DMS53 (cell line): Measurements from ENCODE around the gene LMF1.

Experiments used
- DNase-seq: peaks from one replicate; lab custom pipeline; 2025; lab: John Stamatoyannopoulos, UW

LMF1 gene

DNA sequence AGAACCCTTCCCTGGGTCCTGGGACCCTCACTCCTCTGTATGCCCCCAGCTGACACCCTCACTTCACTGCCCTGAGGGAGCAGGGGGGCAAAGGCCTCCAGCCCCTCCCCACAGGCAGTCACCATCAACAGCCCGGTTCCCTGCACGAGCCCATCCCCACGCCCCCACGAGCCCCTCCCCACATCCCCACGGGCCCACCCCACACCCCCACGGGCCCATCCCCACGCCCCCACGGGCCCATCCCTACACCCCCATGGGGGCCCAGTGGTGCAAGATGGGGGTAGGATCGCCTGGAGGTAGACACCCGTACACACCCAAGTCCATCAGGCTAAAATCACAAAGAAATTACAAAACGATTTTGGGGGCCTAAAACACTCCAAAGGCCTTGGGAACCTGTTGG is 42.3 kb downstream of the LMF1 start:
- no peak for DNase-seq

- no peak for DNase-seq
Observed at GRCh38 chr16:927931-928330, 42.9 kb downstream of the LMF1 start.

- no peak for DNase-seq
Observed at GRCh38 chr16:927406-927805, 43.4 kb downstream of the LMF1 start.

DNA sequence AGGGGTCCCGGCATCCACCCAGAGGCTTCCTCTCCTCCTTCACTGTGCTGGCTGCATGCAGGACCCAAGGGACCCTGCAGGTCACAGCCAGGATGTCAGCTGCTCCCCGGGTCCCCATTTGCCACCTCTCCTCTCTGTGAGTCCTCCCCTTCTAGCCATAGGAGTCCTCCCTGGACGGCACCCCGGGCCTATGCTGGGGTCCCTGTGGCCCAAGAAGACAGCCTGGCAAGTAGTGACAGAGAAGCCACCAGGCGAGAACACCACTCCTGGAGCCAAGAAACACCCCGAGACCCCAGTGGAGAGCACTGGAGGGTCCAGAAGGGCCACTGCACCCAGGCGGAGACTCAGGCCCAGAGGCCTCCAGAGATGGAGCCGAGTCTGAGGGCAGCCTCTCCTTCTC is 44.1 kb downstream of the LMF1 start:
- no peak for DNase-seq

DNA sequence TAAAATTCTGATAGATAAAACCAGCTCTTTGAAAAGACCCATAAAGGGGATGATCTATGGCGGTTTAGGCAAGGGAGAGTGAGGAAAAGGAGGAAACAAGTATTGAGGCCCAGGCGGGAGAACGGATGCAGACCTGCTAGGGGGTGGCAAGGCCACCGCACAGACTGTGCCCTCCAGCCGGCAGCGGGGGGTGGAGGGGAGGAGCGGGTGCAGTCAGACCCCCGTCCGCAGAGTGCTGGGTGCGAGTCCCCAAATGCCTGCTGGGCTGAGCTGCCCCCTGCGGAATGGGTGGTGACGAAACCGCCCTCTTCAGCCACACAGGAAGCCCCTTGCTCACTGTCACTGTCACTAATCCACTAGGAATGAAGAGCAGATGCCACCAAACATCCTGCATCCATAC is 46.0 kb downstream of the LMF1 start:
- DNase-seq = no peak

GRCh38 chr16:924063-924462 is 46.7 kb downstream of the LMF1 start:
- DNase-seq = no peak

DNA sequence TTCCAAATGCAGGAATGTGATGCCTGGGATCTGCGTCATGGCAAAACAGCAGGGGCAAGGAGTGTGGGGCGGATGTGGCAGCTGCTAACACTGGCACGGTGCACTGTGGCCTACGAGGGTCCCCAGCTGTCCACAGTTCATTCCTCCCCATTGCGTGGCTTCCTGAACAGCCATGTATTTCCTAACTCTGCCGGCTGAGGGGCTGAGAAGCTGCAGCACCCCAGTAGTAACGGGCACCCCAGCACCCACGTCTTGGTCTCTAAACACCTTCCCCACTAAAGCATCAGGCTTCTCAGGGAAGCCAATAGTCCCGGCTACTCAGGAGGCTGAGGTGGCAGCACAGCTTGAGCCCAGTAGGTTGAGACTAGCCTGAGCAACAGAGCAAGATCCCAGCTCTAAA is 47.6 kb downstream of the LMF1 start:
- no peak for DNase-seq

DNA sequence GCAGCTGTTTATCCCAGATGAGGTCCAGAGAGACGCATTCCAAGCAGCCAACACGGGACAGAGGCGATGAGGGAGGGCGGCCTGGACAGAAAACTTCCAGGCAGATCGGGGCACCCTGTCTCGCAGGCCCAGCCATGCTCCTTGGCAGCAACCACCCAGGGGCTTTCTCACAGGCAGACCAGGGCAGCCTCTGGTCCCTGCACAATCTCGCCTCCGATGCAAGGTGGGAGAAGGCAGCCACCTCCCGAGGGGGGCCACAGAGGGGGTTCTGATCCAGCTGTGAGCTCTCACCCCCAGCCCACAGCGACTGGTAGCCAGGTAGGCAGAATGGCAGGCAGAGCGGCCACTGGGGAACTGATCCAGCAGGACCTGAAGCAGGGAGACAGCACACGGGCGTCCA is 48.7 kb downstream of the LMF1 start:
- DNase-seq = no peak

GRCh38 chr16:921321-921905 is 49.4 kb downstream of the LMF1 start:
- DNase-seq = no peak

DNA sequence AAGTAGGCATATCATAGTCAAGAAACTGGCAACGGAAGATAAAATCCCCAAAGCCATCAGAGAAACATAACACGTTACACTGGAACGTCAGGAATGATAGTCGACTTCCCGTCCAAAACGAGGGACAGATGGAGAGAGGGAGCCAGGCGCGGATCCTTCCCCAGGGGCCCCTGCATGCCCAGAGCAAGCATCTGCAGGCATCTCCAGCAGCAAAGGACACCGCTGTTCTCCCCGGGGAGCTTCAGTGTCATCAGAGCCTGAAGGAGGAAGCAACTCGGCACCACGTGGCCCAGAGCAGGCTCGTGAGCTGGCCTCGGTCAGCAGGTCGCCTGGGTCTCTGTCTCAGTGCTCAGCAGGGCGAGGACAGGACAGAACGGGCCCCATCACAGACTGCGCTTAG is 50.1 kb downstream of the LMF1 start:
- DNase-seq = no peak

DNA sequence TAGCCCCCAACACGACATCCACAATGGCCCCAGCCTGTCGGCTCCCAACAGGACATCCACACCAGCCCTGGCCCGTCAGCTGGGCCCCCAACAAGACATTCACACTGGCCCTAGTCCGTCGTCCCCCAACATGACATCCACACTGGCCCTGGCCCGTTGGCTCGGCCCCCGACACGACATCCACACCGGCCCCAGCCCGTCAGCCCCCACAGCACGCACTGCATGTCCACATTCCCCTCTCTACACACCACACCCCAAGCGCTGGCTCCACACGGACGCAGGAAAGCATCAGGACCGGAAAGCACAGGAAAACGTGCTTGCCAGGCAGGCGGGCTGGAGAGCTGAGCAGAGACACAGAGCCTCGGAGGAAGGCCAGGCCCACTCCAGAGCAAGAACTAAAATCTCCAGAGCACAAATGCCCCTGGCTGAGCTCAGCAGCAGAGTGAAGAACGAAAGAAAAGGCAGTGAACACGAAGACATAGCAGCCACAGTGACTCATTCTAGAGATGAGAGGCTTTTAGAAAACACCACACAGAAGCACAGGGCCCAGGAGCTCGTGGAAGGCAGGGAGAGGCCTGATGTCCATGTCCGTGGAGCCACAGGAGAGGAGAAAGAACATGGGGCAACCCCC is 50.6 kb downstream of the LMF1 start:
- DNase-seq = no peak

DNA sequence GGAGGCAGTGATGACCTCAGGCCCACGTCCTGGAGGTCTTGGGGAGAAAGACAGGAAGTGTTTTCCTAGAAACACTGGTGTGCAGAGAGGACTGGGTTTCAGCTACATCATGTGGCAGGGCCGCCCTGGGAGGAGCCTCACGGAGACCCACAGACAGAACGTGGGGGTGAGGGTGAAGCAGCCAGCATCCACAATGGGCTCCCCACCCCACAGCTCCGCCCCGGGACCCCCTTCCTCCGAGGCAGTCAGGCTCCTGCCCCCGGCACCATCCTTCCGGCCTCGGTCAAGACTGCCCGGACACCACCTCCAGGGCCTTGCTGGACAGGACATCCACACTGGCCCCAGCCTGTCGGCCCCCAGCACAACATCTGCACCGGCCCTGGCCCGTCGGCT is 51.1 kb downstream of the LMF1 start:
- no peak for DNase-seq

DNA sequence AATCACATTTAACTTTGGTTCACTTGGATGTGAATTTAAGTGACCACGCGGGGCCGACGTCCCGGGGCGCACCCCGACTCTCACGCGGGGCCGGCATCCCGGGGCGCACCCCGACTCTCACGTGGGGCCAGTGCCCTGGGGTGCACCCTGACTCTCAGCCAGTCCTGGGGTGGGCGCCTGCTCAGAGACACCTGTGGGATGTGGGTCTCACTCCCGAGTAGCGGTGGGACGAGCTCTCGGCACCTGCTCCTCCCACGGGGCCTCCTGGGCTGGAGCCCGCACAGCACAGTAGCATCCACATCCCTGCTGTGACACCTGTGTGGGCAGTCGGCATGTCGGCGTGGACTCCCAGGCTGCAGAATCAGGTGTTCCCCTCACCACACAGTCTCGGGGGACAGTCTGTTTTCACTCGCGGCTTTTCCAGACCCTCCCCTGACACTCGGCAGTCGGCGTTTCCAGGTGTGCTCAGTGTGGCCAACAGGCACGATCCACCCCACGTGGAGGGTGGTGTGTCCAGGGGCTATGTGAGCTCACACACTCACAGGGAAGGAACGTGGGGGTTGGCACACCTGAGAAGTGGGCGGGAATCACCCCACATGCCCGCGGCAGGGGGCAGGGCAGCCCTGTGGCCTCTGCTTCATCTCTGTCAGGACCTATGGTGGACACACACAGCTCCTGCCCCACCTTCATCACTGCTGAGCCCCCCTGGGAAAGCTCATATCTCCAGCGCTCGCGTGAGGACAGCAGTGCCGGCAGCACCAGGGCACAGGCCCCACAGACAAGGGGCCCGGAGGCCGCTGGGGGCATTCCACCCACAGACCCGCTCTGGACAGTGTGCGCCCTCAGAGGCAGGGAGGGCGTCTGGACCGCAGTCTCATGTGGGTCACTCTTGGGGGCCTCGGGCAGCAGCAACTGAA is 51.8 kb downstream of the LMF1 start:
- no peak for DNase-seq

GRCh38 chr16:918068-918467 is 52.7 kb downstream of the LMF1 start:
- DNase-seq = no peak

DNA sequence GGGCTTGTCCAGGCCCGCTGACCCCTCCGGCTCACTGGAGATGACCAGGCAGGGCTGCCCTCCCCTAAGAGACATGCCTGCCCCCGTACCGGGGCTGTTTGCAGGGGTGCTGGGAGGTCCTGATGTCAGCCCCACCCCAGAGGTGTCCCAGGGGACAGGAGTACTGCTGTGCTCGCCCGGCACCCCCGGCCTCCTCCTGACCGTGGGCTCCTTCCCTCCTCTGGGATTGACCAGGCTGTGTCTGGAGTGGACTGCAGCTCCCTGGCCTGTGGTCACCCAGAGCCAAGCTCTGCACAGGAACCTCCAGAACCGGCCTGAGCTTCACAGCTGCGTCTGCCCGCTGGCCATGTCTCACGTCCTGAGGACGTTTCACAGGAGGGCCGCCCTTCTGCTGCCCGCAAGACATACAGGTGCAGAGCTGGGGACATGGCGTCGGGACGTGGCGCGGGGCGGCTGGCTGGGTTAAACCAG is 53.2 kb downstream of the LMF1 start:
- DNase-seq = no peak

GRCh38 chr16:916035-916799 is 54.6 kb downstream of the LMF1 start:
- no peak for DNase-seq

DNA sequence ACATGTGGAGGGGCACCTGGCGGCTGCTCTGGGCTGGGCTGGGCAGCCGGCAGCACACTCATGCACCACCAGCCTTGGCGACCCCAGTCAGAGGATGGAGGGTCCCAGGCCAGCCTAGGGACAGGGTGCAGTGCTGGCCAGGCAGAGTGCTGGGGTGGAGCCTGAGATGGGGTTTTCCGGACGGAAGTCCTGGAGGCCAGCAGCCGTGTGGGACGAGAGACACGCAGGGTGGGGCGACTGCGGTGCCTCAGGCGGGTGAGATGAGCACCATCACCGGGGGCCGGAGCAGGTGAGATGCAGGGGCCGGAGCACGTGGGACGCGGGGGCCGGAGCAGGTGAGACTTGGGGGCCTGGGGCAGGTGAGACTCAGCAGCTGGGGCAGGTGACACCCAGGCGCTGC is 55.2 kb downstream of the LMF1 start:
- DNase-seq = no peak

DNA sequence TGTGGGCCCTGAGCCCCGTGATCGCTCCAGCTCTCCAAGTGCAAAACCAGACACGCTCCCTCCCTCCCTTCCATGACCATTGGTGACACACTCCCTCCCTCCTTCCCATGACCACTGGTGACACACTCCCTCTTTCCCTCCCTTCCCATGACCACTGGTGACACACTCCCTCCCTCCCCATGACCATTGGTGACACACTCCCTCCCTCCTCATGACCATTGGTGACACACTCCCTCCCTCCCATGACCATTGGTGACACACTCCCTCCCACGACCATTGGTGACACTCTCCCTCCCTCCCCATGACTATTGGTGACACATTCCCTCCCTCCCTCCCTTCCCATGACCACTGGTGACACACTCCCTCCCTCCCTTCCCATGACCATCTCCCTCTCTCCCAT is 56.3 kb downstream of the LMF1 start:
- no peak for DNase-seq

- no peak for DNase-seq
Observed at GRCh38 chr16:913817-914439, 56.9 kb downstream of the LMF1 start.

- DNase-seq = no peak
Observed at GRCh38 chr16:912684-913613, 57.8 kb downstream of the LMF1 start.

DNA sequence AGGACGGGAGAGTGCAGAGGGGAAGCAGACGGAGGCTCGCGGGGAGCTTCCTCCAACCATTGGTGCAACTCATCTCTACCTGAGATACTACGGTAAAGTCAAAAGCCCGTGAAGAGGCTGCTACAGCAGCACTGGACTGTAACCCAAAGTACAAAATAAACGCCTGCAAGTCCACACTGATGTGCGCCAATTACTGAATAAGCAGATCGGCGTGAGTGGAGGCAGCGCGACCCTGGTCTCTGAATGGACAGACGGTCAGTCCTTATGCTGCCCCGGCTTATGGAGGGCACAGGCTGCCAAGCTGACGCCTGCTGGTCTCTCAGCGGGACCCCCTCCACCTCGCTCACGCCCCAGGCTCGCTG is 58.5 kb downstream of the LMF1 start:
- no peak for DNase-seq
